Mesothelial cell of epicardium (in vitro differentiated cells): ENCODE results near the gene DYNC2LI1. TPM values are rescaled to one million over a fixed set of nuclear protein-coding genes. Genes with fewer than 3 reads are reported as not detected.

ENCODE experiments used
- DNase-seq, 2 experiments: peaks; one replicate each; pipeline ENCODE4 v3.0.0; 2021; ENCODE audit warnings: low spot score in 2 of 2; ENCODE audit not compliant: unreplicated experiment in 2 of 2
- H3K27ac Mint-ChIP-seq: 2 replicates; pipeline ENCODE4 v1.8.0; 2021; ENCODE audit warnings: mixed read lengths
- H3K27me3 Mint-ChIP-seq: 2 replicates; pipeline ENCODE4 v1.8.0; 2021; ENCODE audit warnings: low read depth, mixed read lengths
- H3K36me3 Mint-ChIP-seq: 2 replicates; pipeline ENCODE4 v1.8.0; 2021; ENCODE audit warnings: mixed read lengths
- H3K4me1 Mint-ChIP-seq: 2 replicates; pipeline ENCODE4 v1.8.0; 2021; ENCODE audit warnings: mixed read lengths
- H3K4me3 Mint-ChIP-seq: 2 replicates; pipeline ENCODE4 v1.8.0; 2021; ENCODE audit warnings: mild to moderate bottlenecking, moderate library complexity, mixed read lengths
- H3K9me3 Mint-ChIP-seq: 2 replicates; pipeline ENCODE4 v1.8.0; 2021; ENCODE audit warnings: mixed read lengths
- CTCF ChIP-seq: fragments of 200-600 bp; sonication (generic); IDR thresholded peaks from one replicate; pipeline ENCODE4 v1.5.0; 2021; ENCODE audit warnings: antibody characterized with exemption; ENCODE audit not compliant: unreplicated experiment
- total RNA-seq: library from RNA; stranded (reverse); gene quantifications from 3 replicates; pipeline ENCODE4 v1.2.1, GENCODE V29; 2021

The DYNC2LI1 gene
- total RNA-seq, 1 donor from 2014 or later, result 30.7 TPM

DNA sequence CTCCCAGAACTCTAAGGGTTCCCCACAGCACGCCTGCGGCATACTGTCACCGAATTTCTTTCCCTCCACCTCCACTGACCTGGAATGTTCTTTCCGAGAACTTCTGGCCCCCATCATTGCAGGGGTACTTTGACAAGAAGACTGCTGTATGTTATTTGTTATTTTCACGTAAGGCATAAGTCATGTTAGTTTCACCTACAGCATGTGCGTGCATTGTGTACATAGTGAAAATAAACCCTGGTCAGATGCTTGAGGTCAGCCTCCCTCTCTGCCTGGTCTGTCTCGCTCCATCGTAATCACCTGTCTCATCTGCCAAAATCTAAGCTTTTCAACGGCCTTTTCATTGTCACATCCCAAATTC, 69.0 kb downstream of the DYNC2LI1 start:
- no peak for DNase-seq
- peaks cover 8% of the 10 kb centered on the region for H3K27me3 Mint-ChIP-seq
- no peak overlapping the region for H3K27ac Mint-ChIP-seq
- H3K36me3 Mint-ChIP-seq, result no peaks in the 10 kb centered on the region
- H3K4me3 Mint-ChIP-seq, result no peak overlapping the region
- H3K4me1 Mint-ChIP-seq, result no peaks in the 10 kb centered on the region
- no peaks in the 10 kb centered on the region for H3K9me3 Mint-ChIP-seq
- TF ChIP-seq CTCF, result no peak

GRCh38 chr2:43845181-43845580, 71.3 kb downstream of the DYNC2LI1 start:
- Mint-ChIP-seq H3K27me3 (peaks cover 8% of the 10 kb centered on the region), H3K4me1 (no peaks in the 10 kb centered on the region)

DNA sequence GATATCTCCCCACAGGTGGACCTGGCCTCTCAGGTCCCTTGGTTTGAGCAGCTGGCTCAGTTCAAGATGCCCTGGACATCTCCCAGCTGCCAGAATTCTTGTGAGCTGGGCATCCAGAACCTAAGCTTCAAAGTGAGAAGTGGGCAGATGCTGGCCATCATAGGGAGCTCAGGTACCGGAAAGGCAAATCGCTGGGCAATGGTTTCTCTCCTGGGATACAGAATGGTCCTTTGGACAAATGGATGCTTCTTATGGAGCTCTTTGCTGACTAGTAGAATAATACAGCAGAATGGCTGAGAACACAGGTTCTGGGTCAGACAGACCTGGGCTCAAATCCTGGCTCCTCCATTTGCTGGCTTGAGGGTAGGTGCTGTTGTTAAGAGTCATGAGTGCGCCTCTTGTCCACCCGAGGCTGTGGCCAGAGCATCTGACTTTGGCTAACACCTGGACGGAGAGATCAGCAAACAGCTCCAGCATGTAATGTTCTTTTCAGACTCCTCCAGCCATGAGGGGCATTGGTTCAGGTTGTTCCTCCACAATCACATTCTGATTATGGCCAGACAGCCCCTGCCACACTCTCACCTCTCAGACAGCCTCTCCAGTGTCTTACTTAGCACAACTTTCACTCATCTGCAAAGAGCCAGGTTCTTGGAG, 72.4 kb downstream of the DYNC2LI1 start:
- no peaks in the 10 kb centered on the region for H3K36me3 Mint-ChIP-seq
- H3K27ac Mint-ChIP-seq, result no peak overlapping the region
- peaks cover 8% of the 10 kb centered on the region for H3K27me3 Mint-ChIP-seq
- H3K4me3 Mint-ChIP-seq, result no peak overlapping the region
- DNase-seq, result peak in 1 of 2 experiments; percentile 26
- TF ChIP-seq CTCF, result no peak
- H3K9me3 Mint-ChIP-seq, result no peaks in the 10 kb centered on the region
- H3K4me1 Mint-ChIP-seq, result no peaks in the 10 kb centered on the region

More at GRCh38 chr2:43845181-43845580, 71.3 kb downstream of the DYNC2LI1 start:
- Mint-ChIP-seq H3K4me3 (no peak overlapping the region), H3K27ac (no peak overlapping the region), H3K9me3 (no peaks in the 10 kb centered on the region), H3K36me3 (no peaks in the 10 kb centered on the region)
- no peak for TF ChIP-seq CTCF
- DNase-seq, result no peak

- Mint-ChIP-seq H3K9me3 (no peaks in the 10 kb centered on the region), H3K27ac (no peak overlapping the region), H3K4me1 (no peaks in the 10 kb centered on the region), H3K36me3 (no peaks in the 10 kb centered on the region), H3K27me3 (peaks cover 8% of the 10 kb centered on the region), H3K4me3 (no peak overlapping the region)
- no peak for DNase-seq
- no peak for TF ChIP-seq CTCF
These were observed 74.4 kb downstream of the DYNC2LI1 start for GRCh38 chr2:43848214-43848613.

DNA sequence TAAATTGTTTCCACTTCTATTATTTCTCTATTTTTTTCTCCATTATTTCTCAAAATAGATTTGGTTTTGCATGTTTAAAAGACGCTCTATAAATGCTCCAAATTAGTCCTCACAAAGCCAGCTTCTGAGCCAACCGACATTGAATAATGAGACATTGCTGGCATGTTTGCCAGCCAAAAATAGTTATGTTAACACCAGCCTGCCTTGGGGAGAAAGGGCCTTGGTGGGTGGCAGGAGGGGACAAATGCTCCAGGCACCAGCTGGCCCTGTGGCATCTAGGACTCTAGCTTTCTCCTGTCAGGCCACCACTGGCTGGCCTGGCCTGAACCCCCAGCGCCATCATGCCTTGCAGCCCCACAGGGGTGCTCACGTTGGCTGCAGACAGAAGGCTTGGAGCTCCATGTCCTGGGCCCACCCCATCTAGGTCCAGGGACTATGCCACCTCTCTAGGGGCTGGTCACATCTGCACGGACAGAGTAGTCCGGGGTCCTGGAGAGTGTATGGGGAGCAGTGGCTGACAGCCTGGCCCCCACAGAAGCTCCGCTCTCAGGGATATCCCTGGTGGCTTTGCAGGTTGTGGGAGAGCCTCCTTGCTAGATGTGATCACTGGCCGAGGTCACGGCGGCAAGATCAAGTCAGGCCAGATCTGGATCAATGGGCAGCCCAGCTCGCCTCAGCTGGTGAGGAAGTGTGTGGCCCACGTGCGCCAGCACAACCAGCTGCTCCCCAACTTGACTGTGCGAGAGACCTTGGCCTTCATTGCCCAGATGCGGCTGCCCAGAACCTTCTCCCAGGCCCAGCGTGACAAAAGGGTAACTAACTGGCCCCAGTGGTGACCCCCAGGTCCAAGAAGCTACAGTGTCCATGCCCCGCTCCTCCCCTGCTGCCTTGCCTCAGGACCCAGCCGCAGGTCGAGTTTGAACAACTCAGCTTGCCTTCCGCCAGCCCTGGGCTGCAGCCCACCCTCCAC, 77.5 kb downstream of the DYNC2LI1 start:
- Mint-ChIP-seq H3K27me3 (peaks cover 29% of the 10 kb centered on the region), H3K4me3 (no peak overlapping the region), H3K27ac (no peak overlapping the region), H3K9me3 (no peaks in the 10 kb centered on the region), H3K36me3 (no peaks in the 10 kb centered on the region), H3K4me1 (no peaks in the 10 kb centered on the region)
- peak in 1 of 2 experiments; percentile 29 for DNase-seq
- no peak for TF ChIP-seq CTCF
